IMR-90 (cell line): Measurements from ENCODE around the gene NDEL1.

Source experiments
- BHLHE40 ChIP-seq: fragments of 150-350 bp; IDR thresholded peaks from 2 replicates; pipeline ENCODE4 v1.6.1; 2016; ENCODE audit warnings: mild to moderate bottlenecking, low read depth, low read length
- MAZ ChIP-seq: IDR thresholded peaks from 2 replicates; pipeline ENCODE4 v1.6.1; 2012; ENCODE audit warnings: low read depth, mild to moderate bottlenecking, low read length, improper control_type of control experiment, moderate library complexity, borderline replicate concordance
- RFX5 ChIP-seq: IDR thresholded peaks from 2 replicates; pipeline ENCODE4 v1.8.0; 2012; ENCODE audit warnings: low read depth, mild to moderate bottlenecking, low read length, moderate library complexity
- TF ChIP-seq, protein P1 (sequence below): fragments of 150-350 bp; IDR thresholded peaks from 2 replicates; pipeline ENCODE4 v1.6.1; 2017; ENCODE audit warnings: mild to moderate bottlenecking, antibody characterized with exemption, low read length, low read depth
- TF ChIP-seq, protein P2 (sequence below): conservative IDR thresholded peaks from 2 replicates; pipeline ENCODE4 v1.5.1; 2012; ENCODE audit warnings: mild to moderate bottlenecking, low read depth, low read length, improper control_type of control experiment
- TF ChIP-seq, protein P3 (sequence below): fragments of 150-350 bp; IDR thresholded peaks from 2 replicates; pipeline ENCODE4 v1.6.1; 2016; ENCODE audit warnings: low read depth, mild to moderate bottlenecking, low read length, moderate library complexity, borderline replicate concordance

GRCh38 chr17:8472663-8473062 is 37.0 kb downstream of the NDEL1 start:
- TF ChIP-seq, protein P1, sequence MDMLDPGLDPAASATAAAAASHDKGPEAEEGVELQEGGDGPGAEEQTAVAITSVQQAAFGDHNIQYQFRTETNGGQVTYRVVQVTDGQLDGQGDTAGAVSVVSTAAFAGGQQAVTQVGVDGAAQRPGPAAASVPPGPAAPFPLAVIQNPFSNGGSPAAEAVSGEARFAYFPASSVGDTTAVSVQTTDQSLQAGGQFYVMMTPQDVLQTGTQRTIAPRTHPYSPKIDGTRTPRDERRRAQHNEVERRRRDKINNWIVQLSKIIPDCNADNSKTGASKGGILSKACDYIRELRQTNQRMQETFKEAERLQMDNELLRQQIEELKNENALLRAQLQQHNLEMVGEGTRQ = no peak
- TF ChIP-seq MAZ (no peak), RFX5 (no peak), BHLHE40 (no peak)
- TF ChIP-seq, protein P2, sequence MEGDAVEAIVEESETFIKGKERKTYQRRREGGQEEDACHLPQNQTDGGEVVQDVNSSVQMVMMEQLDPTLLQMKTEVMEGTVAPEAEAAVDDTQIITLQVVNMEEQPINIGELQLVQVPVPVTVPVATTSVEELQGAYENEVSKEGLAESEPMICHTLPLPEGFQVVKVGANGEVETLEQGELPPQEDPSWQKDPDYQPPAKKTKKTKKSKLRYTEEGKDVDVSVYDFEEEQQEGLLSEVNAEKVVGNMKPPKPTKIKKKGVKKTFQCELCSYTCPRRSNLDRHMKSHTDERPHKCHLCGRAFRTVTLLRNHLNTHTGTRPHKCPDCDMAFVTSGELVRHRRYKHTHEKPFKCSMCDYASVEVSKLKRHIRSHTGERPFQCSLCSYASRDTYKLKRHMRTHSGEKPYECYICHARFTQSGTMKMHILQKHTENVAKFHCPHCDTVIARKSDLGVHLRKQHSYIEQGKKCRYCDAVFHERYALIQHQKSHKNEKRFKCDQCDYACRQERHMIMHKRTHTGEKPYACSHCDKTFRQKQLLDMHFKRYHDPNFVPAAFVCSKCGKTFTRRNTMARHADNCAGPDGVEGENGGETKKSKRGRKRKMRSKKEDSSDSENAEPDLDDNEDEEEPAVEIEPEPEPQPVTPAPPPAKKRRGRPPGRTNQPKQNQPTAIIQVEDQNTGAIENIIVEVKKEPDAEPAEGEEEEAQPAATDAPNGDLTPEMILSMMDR = no peak
- TF ChIP-seq, protein P3, sequence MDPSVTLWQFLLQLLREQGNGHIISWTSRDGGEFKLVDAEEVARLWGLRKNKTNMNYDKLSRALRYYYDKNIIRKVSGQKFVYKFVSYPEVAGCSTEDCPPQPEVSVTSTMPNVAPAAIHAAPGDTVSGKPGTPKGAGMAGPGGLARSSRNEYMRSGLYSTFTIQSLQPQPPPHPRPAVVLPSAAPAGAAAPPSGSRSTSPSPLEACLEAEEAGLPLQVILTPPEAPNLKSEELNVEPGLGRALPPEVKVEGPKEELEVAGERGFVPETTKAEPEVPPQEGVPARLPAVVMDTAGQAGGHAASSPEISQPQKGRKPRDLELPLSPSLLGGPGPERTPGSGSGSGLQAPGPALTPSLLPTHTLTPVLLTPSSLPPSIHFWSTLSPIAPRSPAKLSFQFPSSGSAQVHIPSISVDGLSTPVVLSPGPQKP = no peak
